GM19099 (cell line): ENCODE results near the gene WNT2B.

Source experiments
- POLR2A ChIP-seq: IDR thresholded peaks from 3 replicates; pipeline ENCODE4 v1.6.1; 2011; ENCODE audit warnings: low read depth; ENCODE audit not compliant: insufficient read length; ENCODE audit errors: extremely low read depth

WNT2B gene

DNA sequence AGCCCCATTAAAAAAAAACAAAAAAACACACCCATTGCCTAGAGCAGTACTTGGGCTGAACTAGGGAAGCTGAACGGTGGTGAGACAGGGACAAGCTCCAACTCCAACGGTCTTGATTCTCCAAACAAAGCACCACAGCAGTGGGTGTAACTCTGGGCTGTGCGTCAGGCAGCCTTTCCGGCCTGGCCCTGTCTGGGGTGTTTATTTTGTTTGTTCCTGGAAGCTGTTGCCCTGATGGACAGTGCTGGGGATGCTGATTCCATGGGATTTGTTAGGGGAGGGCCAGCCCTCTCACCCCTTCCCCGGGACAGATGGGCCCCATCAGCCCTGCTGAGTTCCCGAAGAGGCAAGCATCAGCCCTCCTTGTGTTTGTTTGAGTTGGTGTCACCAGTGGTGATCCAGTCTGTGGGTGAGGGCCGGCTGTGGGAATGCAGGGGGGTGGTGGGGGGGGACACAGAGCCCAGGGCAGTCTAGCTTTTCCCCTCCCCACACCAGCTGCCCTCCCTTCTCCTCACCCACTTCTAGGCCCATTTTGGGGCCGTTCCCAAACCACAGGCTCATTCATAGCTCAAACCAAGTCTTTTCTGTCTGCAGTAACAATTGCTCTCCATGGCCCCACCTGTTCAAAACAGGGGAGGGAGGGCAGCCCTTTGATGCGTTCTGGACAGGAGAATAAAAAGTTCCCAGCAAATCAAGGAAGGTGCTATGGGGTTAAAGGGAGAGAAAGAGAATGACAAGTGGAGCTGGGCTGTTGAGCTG is 4.5 kb downstream of the WNT2B start:
- no peak for TF ChIP-seq POLR2A

DNA sequence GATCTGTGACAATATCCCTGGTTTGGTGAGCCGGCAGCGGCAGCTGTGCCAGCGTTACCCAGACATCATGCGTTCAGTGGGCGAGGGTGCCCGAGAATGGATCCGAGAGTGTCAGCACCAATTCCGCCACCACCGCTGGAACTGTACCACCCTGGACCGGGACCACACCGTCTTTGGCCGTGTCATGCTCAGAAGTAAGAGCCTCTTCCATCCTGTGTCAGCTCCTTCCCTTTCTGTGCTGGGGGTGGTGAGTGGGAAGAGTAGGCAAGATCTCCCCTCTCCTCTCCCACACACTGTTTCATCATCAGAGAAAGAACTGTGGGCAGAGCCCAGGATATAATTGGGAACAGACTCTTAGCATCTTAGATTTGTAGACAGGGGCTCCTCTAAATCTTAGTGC is 6.1 kb downstream of the WNT2B start:
- TF ChIP-seq POLR2A: no peak

DNA sequence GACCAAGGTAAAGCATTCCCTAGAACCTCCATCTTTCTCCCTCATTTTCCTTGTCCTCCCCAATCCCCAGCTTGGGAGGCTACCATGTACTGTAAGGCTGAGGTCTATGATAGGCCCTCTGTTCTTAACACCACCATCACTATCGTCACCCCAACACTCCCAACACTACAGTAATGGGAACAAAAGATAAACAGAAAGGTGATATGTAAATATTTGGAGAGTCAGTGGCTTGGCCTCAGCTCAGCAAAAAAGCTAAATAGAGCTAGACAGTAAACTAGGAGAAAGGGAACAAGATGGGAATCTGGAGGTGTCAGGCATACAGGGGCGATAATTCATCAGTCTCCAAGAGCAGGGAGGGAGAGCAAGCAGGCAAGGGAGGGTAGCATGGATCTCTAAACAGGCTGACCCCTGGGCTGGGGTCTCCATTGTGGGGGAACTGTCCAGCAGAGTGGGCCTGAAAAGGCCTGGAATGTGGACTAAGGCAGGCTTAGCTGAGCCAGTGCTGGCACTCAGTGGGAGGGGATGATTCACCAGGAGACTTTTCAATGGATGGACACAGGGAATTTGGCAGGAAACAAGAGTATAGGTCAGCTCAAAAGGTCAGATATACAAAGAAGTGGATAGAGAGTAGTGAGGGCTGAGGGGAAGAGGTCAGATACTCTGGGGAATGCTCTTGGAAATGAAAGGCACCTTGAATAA is 6.7 kb downstream of the WNT2B start:
- TF ChIP-seq POLR2A: no peak

DNA sequence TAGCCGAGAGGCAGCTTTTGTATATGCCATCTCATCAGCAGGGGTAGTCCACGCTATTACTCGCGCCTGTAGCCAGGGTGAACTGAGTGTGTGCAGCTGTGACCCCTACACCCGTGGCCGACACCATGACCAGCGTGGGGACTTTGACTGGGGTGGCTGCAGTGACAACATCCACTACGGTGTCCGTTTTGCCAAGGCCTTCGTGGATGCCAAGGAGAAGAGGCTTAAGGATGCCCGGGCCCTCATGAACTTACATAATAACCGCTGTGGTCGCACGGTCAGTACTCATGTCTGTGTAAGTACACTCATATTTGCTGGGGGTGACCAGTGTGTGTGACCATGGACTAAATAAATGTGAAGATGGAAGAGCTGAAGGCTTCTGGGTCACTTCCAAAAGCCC is 7.4 kb downstream of the WNT2B start:
- no peak for TF ChIP-seq POLR2A

DNA sequence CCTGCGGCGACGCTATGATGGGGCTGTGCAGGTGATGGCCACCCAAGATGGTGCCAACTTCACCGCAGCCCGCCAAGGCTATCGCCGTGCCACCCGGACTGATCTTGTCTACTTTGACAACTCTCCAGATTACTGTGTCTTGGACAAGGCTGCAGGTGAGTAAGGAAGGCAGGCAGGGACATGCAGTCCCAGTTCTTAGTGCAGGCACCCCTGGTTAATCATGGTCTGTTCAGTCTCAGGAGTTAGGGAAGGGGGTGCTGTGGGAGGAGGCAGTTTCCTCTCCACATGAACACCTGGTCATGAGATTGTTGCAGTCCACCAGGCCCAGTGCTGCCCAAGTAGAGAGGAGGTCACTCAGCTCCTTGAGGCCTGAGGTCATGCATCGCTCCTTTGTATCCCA is 8.5 kb downstream of the WNT2B start:
- TF ChIP-seq POLR2A: no peak

DNA sequence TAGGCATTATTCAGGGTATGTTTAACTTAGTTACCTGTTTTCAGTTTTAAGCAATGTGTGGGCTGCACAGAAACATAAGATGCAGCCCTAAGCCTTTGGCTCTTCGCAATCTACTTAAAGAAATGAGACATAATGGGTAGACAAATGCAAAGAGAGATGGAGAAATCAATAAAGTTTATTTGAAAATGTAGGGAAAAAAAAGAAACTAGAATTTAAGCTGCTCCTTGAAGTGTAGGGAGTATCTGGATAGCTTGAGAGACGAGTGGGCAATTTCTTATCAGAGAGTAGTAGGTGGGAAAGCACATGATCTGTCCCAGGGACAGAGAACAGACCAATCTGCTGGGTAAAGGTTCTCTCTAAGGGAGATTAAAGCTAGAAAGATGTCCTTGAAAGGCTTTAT is 8.9 kb downstream of the WNT2B start:
- no peak for TF ChIP-seq POLR2A

DNA sequence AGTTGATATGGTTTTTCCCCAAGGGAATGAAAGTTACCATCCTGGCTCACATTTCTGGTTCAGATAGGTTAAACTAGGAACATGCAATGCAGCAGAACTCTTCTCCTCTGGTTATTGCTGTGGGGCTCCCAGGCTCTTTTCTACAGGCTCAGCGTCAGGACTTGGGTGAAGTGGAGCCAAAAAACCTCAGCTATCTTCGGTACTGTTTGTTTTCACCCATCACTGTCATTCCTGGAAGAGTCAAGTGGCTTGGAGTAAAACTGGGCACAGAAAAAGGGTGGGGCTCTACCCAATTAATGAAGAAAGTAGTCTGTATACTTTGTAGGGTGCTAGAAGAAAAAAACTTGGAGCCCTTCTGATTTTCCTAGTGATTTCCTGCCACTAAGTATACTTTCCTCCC is 9.4 kb downstream of the WNT2B start:
- no peak for TF ChIP-seq POLR2A

DNA sequence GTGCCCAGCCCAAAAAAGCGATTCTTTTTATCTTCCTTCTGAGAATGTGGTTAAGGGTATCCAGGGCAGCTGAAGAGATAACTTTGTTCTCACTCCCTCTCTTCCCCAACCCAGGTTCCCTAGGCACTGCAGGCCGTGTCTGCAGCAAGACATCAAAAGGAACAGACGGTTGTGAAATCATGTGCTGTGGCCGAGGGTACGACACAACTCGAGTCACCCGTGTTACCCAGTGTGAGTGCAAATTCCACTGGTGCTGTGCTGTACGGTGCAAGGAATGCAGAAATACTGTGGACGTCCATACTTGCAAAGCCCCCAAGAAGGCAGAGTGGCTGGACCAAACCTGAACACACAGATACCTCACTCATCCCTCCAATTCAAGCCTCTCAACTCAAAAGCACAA is 11.4 kb downstream of the WNT2B start:
- TF ChIP-seq POLR2A: no peak

DNA sequence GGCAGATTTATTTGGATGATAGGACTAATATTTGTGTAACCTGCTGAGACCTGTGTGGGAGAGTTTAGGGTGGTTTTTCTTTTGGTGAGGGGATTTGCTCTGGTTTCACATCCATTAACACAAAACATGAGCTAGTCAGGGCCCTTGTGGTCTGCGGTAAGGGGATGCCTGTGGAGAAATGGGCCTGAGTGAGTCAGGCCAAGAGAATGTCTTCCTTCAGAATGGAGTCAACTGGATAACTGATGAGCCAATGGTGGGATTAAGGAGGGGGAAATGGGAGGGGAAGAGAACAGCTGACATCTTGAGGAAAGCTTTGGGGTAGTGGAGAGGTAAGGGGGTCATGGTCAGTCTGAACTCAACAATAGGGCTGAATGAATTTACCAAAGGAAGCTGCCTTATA is 13.9 kb downstream of the WNT2B start:
- TF ChIP-seq POLR2A: no peak

DNA sequence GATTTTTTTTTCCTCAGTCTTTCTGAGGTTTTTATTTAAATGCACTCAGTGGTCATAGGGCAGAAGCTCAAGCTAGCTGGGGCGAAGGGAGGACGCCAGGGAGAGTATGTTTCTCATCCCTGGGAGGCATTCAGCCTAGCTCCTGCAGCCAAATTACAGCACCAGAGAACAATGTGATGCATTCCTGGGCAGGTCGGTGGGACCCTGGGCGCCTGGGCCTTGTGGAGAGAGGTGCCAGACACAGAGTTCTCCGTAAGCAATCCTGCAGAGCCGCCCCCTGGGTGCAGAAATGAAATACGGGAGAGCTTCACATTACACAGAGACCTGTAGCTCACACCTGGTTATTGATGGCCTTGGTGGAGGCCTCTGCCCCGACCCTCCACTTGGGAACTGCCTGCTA is 15.5 kb downstream of the WNT2B start:
- TF ChIP-seq POLR2A: no peak

DNA sequence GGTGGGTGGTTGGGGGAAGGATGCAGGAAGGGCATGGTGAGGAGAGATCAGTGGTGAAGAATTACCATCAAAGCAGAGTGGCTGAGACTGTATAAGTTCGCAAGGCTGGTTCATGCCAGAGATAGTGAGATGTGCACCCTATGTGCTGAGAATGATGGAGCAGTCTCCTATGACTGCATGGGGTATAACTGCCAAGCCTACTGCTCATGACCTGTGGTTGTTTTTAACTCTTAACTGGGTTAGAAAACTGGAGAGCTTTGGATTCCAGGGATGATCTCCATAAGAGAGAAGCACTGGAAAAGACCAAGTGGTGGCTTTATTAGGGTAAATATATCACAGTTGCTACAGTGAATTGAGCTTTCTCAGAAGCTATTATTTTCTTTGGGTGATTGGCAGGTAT is 16.2 kb downstream of the WNT2B start:
- TF ChIP-seq POLR2A: no peak

DNA sequence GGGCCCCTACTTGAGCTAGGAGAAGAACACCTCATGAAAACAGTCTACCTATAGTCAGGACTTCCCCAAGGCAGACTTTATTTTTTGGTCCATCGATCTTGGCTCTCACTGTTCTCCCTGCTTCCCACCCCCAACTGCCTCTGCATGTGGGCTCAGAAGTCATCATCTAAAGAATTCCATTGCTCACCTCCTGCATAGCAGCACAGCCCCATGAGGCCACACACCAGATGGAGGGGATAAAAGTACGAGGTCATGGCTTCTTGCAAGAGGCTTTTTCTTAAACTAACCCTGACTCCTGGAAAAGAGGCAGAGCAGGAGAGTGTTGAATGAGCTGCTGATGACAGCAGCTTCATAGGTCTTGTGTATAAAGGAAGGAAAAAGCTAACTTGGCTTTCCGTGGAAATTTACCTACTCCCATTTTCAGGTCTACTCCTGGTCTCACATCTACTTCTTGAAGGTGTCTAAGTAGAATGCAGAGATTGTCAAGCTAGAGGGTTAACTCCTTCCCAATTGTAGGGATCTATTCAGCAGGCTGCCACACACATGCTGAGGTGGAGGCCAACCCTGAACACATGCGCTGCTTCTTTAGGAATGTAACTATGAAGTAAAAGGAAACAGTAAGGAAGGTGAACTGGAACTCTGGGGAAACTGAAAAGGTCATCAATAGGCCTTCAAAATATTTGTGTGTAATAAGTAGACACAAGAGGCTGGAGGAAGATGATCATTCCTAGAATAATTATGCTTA is 18.7 kb downstream of the WNT2B start:
- no peak for TF ChIP-seq POLR2A

DNA sequence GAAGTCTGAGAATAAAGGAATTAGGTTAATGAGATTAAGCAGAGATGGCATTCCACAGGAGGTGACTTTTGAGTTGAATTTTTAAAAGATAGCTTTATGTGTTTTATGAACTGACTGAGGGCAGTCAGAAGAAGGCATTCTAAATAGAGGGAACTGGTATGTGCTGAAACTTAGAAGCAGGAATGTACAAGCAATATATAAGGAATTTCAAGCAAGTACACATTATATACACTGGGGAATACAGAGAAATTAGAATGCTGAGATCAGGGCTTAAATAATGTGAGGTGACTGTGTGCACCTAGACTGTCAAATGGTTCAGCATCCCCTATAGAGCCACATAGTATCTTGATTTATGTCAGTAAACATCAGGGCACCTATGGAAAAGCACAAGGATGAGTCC is 19.3 kb downstream of the WNT2B start:
- TF ChIP-seq POLR2A: no peak

DNA sequence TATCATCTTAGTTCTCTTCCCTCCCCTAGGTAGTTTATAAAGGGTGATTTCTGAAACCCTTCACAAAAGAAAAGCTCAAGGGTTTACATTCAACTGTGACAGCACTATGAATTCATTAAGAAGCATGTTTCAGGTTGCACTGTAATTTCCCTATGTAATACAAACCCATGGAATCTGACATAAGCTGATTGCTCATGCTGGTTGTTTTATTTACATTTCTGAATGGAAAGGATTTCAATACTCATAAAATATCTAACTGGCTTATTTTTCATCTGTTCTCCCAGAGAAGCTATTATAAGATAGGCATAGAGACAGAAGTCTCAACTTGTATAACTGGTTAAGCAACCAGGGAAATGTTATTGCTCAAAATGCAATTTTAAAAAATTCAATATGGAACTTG is 20.5 kb downstream of the WNT2B start:
- no peak for TF ChIP-seq POLR2A

DNA sequence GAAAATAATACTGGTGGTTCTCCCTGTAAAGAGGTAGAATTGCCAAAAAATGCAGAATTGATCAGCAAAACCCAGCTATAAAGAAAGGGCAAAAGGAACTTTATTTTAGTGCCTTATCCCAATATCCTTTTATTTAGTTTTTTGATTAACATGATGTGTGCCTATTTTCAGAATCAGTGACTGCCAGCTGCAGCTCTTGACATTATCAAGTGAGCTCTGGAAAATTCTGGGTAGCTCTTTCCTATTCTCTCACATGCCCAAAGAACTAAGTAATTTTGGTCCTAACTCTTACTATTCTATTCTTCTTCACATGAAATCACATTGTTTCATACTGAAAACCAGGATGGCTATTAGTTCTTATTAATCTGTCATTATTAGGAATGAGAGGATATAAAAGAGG is 22.1 kb downstream of the WNT2B start:
- no peak for TF ChIP-seq POLR2A

DNA sequence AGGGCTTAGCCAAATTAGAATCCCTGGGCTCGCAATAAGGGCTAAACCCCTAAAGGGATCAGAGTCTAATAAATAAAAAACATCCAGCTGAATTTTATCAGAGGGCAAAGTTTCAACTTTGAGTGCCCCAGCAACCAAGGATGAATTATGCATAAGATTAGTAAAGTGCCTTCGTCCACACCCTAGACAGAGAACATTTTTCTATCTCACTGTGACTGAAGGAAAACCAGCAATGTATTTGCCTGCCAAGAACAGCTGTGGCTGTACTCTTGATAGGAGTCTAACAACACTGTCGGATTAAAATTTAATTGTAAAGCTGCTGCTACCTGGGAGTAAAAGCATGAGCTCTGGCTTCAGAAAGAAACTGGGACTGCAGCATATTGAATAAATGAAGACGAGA is 23.3 kb downstream of the WNT2B start:
- no peak for TF ChIP-seq POLR2A
